ENCODE data around the gene NDFIP1. TPM values are rescaled to one million over a fixed set of nuclear protein-coding genes. Genes with fewer than 3 reads are reported as not detected.

Gene NDFIP1
- total and polyA plus RNA-seq, 2 of the 4 experiments (the other 2 are of a cell fraction) = 7.7 to 15.4 TPM

- Histone ChIP-seq H3K56ac (ENCODE audit: extremely low read depth, insufficient read depth, low read length) (no peak overlapping the region), H2BK15ac (ENCODE audit: low read depth, low read length) (peak overlapping the region; percentile 44; the same call in 1 of the 3 replicates)
- WGBS, 2 experiments (ENCODE audit: extremely low coverage in 2 of 2, insufficient read length in 1 of 2) = no CpG with 5 or more reads among the region's 5 CpGs
Measured at GRCh38 chr5:142197781-142198180, 89.2 kb downstream of the NDFIP1 start.

More at GRCh38 chr5:142197781-142198180, 89.2 kb downstream of the NDFIP1 start:
- Histone ChIP-seq H3K14ac (replicated peaks; ENCODE audit: low read depth, low read length) (0 out of 2 replicates have a peak overlapping the region, but pooled peaks have one; percentile 45), H3K4me2 (ENCODE audit: low read depth, low read length) (no peak overlapping the region), H3K18ac (ENCODE audit: low read depth, low read length) (no peak overlapping the region), H3K4me1 (ENCODE audit: control insufficient read depth, insufficient read depth, low read length) (peaks cover 5% of the 10 kb centered on the region), H3K23ac (ENCODE audit: low read depth, low read length) (0 out of 2 replicates have a peak overlapping the region, but pooled peaks have one; percentile 34), H4K20me1 (ENCODE audit: insufficient read depth, low read length) (no peaks in the 10 kb centered on the region), H2BK5ac (ENCODE audit: low read depth, low read length, poor library complexity, severe bottlenecking) (no peak overlapping the region), H4K5ac (ENCODE audit: low read depth, low read length) (no peak overlapping the region), H2BK120ac (ENCODE audit: low read depth, low read length) (peak overlapping the region; percentile 34; the same call in 1 of the 2 replicates), H3K9me1 (ENCODE audit: insufficient read depth, low read length) (peaks cover 17% of the 10 kb centered on the region), H3K27me3 (ENCODE audit: control insufficient read depth, insufficient read depth, low read length) (no peaks in the 10 kb centered on the region), H2AK9ac (replicated peaks; ENCODE audit: low read depth, low read length, poor library complexity) (no peak overlapping the region), H3K4ac (ENCODE audit: low read depth, low read length) (peak overlapping the region; percentile 32), H3K9me3 (ENCODE audit: control insufficient read depth, insufficient read depth, low read length) (no peaks in the 10 kb centered on the region), H3K9ac (ENCODE audit: low read depth, low read length) (no peak overlapping the region), H3K4me3 (ENCODE audit: insufficient read depth, low read depth, low read length) (no peak overlapping the region), H4K91ac (ENCODE audit: insufficient read depth, low read depth, low read length) (no peak overlapping the region), H3K79me1 (ENCODE audit: low read depth in 1 of 2, low read length in 2 of 2) (0 out of 4 replicates have a peak, but pooled peaks cover 0 to 3% of the 10 kb centered on the region in 2 experiments), H4K8ac (ENCODE audit: low read depth in 2 of 2, low read length in 2 of 2) (no peak overlapping the region), H3K27ac (ENCODE audit: insufficient read depth, low read length) (no peak overlapping the region), H2AFZ (replicated peaks; ENCODE audit: low read length, poor library complexity) (no peak overlapping the region), H3K36me3 (ENCODE audit: control insufficient read depth, insufficient read depth, low read length) (no peaks in the 10 kb centered on the region), H2AK5ac (ENCODE audit: low read depth, low read length) (peak overlapping the region; percentile 70), H2BK20ac (ENCODE audit: low read depth, low read length) (peak overlapping the region; percentile 60)
- in situ Hi-C loops (cut with MboI; ENCODE audit: low sequenced_read_pairs) (no loop called here), dilution Hi-C loops (cut with HindIII; ENCODE audit: low sequenced_read_pairs, unreplicated experiment) (no loop called here), intact Hi-C loops (cut with micrococcal nuclease) (no loop called here)
- DNase-seq (no peak), ATAC-seq (ENCODE audit: low read depth) (no peak)
- BruUV-seq (replicated peaks) = no TSS peak
- CTCF ChIA-PET = interaction anchor here (0.6 kb wide), 1 partner anchor 28 kb away, joined by 3 read pairs; no protein-coding TSS in a partner anchor
- POLR2A ChIA-PET (ENCODE audit: unreplicated experiment) = no interaction called here
- no peak for TF ChIP-seq MAZ (IDR thresholded peaks at IDR 0.05; ENCODE audit: borderline replicate concordance, low read depth, low read length)
- TF ChIP-seq USF2 (IDR thresholded peaks at IDR 0.05; ENCODE audit: low read depth, low read length) = no peak
- TF ChIP-seq MXI1 (IDR thresholded peaks at IDR 0.05; ENCODE audit: borderline replicate concordance, low read depth, low read length) = no peak
- no peak for TF ChIP-seq NFE2L2 (IDR thresholded peaks at IDR 0.05; ENCODE audit: low read depth, low read length)
- no peak for TF ChIP-seq FOS (IDR thresholded peaks at IDR 0.05; ENCODE audit: low read depth, low read length)
- TF ChIP-seq RFX5 (IDR thresholded peaks at IDR 0.05; ENCODE audit: low read depth, low read length) = no peak
- no peak for TF ChIP-seq SMC3 (IDR thresholded peaks at IDR 0.05; ENCODE audit: low read depth, low read length)
- TF ChIP-seq CEBPB (IDR thresholded peaks at IDR 0.05; ENCODE audit: low read depth, low read length) = no peak
- TF ChIP-seq POLR2A (IDR thresholded peaks at IDR 0.05; ENCODE audit: low read depth, low read length) = no peak
- TF ChIP-seq BHLHE40 (IDR thresholded peaks at IDR 0.05; ENCODE audit: low read depth, low read length) = no peak
- no peak for TF ChIP-seq RAD21 (IDR thresholded peaks at IDR 0.05; ENCODE audit: low read length)
- TF ChIP-seq CHD1 (IDR thresholded peaks at IDR 0.05; ENCODE audit: low read depth, low read length) = no peak
- TF ChIP-seq ELK1 (IDR thresholded peaks at IDR 0.05; ENCODE audit: borderline replicate concordance, low read depth, low read length) = no peak
- TF ChIP-seq MAFK (IDR thresholded peaks at IDR 0.05; ENCODE audit: low read depth, low read length) = no peak
- TF ChIP-seq RCOR1 (IDR thresholded peaks at IDR 0.05; ENCODE audit: insufficient replicate concordance, low read length) = no peak
- TF ChIP-seq, protein P1, sequence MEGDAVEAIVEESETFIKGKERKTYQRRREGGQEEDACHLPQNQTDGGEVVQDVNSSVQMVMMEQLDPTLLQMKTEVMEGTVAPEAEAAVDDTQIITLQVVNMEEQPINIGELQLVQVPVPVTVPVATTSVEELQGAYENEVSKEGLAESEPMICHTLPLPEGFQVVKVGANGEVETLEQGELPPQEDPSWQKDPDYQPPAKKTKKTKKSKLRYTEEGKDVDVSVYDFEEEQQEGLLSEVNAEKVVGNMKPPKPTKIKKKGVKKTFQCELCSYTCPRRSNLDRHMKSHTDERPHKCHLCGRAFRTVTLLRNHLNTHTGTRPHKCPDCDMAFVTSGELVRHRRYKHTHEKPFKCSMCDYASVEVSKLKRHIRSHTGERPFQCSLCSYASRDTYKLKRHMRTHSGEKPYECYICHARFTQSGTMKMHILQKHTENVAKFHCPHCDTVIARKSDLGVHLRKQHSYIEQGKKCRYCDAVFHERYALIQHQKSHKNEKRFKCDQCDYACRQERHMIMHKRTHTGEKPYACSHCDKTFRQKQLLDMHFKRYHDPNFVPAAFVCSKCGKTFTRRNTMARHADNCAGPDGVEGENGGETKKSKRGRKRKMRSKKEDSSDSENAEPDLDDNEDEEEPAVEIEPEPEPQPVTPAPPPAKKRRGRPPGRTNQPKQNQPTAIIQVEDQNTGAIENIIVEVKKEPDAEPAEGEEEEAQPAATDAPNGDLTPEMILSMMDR (conservative IDR thresholded peaks at IDR 0.05; ENCODE audit: low read depth, low read length) = no peak
